HG03280 (cell line): ENCODE measurements around the gene CAP1.

Experiments used
- ATAC-seq: cut with Tn5 transposase; IDR thresholded peaks from one replicate; pipeline ENCODE4 v1.9.1; 2021; ENCODE audit warnings: mild to moderate bottlenecking, moderate library complexity; ENCODE audit not compliant: unreplicated experiment

CAP1 gene

GRCh38 chr1:40094466-40095110, 54.1 kb downstream of the CAP1 start:
- ATAC-seq: no peak

- ATAC-seq: no peak
Measured at GRCh38 chr1:40095806-40096205, 55.3 kb downstream of the CAP1 start.

GRCh38 chr1:40096646-40096976, 56.1 kb downstream of the CAP1 start:
- ATAC-seq: no peak

DNA sequence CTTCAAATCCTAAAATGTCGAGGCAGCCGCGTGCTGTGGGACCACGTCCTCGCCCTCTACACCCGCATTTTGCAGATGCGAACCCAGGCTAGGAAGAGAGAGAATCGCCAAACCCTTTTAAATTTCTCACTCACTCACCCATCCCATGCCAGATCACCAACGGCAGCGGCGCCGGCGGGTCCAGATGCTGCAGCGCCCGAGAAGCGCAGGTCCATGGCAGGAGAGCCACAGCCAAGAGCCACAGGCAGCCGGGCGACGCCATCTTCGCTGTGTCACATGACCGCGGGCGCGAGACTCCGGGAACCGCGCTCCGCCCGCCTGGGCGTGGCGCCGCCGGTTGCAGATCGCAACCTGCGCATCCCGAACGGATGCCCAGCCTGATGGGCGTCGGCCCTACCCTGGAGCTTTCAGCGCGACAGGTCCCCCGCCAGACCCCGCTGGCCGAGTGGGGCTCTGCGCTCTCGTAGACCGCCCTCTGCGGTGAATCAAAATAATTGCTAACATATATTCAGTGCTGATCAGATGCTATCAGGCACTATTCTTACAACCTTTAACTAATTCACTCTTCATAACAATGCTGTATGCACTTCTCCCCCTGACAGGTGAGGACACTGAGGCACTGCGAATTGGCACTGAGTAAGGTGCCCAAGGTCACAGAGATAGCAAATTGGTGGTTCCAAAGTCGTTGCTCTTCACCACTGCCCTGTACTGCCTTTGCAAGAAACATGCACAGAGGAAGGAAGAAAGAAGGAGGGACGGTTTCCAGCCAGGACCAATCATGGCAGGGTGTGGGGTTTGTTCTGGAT, 56.7 kb downstream of the CAP1 start, which contains the start of gene PPT1:
Gene PPT1 (minus strand): TSS at position 276 of the 806 bp plus-strand sequence. CDS start 14 bp downstream, at position 262.
- peak; percentile 88 for ATAC-seq

GRCh38 chr1:40102038-40102437, 61.5 kb downstream of the CAP1 start:
- no peak for ATAC-seq

DNA sequence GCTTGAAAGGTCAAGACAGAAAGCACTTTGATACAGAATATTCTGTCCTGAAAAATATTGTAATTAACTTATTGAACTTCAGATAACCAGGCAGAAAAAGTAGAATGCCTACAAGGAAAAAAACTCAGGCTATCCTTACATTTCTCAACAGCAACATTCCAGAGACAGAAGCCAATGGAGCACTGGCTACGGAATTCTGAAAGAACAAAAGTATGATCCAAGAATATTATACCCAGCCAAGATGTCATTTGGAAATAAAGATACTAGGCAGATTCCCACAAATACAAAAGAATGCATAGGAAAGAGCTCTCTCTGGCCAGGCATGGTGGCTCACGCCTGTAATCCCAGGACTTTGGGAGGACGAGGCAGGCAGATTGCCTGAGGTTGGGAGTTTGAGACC, 62.4 kb downstream of the CAP1 start:
- no peak for ATAC-seq

GRCh38 chr1:40105028-40105427, 64.5 kb downstream of the CAP1 start:
- ATAC-seq: no peak

DNA sequence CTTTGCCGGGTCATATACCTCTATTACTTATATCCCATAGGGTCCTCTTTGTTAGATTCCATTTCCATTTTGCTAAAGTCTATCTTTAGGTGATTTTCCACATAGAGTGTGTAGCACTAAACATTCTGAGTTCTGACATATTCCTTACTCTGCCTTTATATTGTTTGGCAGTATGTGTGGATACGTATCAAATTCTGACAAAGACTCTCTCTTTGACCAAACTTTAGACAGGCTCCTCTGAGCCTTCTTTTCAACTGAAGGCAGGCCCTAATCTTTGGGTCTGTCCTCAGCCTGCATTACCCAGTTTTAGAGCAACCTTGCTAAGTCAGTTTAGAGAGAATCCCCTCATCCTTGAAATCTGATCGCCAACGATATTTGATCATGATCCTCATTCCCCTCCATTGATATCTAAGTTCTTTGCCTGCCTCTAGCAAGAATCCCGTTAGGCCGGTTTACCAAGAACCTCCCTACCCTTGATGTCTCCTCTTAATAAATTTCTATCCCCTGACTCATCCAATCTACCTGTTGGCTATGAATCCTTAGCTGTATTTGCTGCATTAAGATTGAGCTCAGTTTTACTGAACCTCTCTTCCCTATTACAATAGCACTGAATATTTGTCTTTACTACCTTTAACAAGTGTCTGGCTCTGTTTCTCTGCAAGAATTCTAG, 66.9 kb downstream of the CAP1 start:
- ATAC-seq: no peak

DNA sequence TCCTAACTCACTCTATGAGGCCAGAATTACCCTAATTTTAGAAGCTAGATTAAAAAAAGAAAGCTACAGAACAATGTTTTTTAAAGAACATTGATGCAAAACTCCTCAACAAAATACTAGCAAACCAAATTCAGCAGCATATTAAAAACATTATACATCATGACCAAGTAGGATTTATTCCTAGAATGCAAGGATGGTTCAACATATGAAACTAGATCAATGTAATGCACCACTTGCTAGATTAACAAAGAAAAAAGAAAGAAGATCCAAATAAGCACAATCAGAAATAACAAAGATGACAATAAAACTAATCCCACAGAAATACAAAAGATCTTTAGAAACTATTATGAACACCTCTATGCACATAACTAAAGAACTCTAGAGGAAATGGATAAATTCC, 69.9 kb downstream of the CAP1 start:
- ATAC-seq: no peak

DNA sequence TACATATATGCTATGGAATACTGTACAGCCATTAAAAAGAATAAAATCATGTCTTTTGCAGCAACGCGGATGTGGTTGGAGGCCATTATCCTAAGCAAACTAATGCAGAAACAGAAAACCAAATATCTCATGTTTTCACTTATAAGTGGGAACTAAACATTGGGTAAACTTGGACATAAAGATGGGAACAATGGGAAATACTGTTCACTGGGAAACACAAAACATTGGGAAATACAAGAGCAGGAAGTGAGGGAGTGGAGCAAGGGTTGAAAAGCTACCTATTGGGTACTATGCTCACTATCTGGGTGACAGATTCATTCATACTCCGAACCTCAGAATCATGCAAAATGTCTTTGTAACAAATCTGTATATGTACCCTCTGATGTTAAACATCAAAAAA, 73.9 kb downstream of the CAP1 start:
- ATAC-seq: no peak

- ATAC-seq: no peak
Measured at GRCh38 chr1:40120128-40120527, 79.6 kb downstream of the CAP1 start.
